Eye (tissue), 1 donor: Measurements from ENCODE around the gene CYYR1.
"Not testable (repeated sequence)": the region's sequence is repeated elsewhere in the genome, so short reads cannot be mapped to it uniquely, and the experiment has no call there.

Experiments used
- DNase-seq: peaks from one replicate; pipeline ENCODE4 v3.0.0-alpha.2; 2015

CYYR1 gene

DNA sequence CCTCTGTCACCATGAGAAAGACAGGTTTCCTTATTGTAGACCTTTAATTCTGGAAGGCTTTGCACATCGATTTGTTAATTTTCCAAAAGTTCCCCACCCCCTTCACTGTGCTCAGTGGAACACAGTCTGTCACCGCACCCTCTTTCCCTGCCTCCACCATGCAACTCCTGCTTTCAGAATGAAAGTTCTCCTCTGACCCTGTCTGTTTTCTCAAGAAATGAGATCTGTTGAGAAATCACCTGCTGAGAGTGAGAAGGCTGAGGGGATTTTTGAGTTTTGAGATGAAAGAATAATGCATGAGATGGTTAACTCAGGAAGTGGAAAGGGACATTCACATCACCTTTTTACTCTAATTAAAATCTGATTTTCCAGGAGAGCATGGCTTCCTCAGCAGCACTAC is 99.6 kb downstream of the CYYR1 start:
- no peak for DNase-seq

DNA sequence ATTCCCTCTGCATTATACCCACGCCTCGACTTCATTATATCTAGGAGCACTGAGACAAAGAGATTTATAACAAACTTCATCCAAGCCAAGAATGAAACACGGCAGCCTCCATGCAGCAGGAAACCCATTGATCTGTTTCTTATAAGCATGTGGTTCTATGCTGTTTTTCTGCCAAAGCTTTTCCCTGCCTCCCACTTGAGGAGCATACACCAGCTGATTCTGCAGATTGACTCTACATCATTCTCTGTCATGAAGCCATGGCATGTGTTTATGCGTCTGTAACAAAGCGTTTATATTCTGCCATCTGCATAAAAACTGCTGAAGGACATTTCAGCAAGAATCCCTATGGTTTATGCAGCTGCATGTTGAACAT is 102.0 kb downstream of the CYYR1 start:
- DNase-seq, result peak; percentile 45

- DNase-seq, result no peak
Measured at GRCh38 chr21:26470351-26471098, 102.6 kb downstream of the CYYR1 start.

GRCh38 chr21:26469789-26470188 is 103.3 kb downstream of the CYYR1 start:
- no peak for DNase-seq

- no peak for DNase-seq
Measured at GRCh38 chr21:26465916-26466315, 107.2 kb downstream of the CYYR1 start.

- DNase-seq, result no peak
Measured at GRCh38 chr21:26461500-26461899, 111.6 kb downstream of the CYYR1 start.

GRCh38 chr21:26460621-26461020 is 112.5 kb downstream of the CYYR1 start:
- DNase-seq, result no peak

- DNase-seq, result not testable (repeated sequence)
Measured at GRCh38 chr21:26458854-26459253, 114.2 kb downstream of the CYYR1 start.

DNA sequence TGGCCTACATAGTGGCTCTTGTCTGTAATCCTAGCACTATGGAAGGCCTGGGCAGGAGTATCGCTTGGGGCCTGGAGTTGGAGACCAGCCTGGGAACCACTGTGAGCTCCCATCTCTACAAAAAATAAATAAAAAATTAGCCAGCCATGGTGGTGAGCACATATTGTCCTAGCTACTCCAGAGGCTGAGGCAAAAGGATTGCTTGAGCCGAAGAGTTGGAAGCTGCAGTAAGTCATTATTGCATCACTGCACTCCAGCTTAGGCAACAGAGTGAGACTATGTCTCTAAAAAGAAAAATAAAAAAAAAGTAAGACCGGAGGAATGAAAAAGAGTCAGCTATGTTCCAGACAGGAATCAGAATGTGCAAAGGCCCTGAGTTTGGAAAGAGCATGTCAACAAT is 115.3 kb downstream of the CYYR1 start:
- no peak for DNase-seq

- no peak for DNase-seq
Measured at GRCh38 chr21:26453267-26453666, 119.8 kb downstream of the CYYR1 start.

GRCh38 chr21:26451081-26451740 is 121.9 kb downstream of the CYYR1 start:
- no peak for DNase-seq

- peak; percentile 35 for DNase-seq
Measured at GRCh38 chr21:26449161-26449560, 123.9 kb downstream of the CYYR1 start.

DNA sequence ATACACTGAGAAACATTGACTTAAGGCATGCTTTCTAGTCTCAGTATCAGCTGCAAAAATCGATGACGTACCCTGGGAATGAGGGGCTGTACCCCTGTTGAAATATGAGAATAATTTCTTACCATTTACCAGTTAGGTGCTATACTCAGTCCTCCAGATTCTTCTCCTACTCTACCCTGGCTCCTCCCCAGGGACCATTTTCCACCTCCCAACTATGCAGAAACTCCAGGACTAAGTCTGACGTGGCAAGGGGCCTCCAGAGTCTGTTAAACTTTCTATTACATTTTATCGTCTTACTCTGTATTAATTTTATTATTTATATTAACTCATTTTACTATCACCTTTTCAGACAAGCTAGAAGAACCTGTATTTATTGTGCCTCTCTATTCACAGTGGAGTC is 124.3 kb downstream of the CYYR1 start:
- DNase-seq, result no peak

GRCh38 chr21:26447932-26448475 is 125.1 kb downstream of the CYYR1 start:
- no peak for DNase-seq

DNA sequence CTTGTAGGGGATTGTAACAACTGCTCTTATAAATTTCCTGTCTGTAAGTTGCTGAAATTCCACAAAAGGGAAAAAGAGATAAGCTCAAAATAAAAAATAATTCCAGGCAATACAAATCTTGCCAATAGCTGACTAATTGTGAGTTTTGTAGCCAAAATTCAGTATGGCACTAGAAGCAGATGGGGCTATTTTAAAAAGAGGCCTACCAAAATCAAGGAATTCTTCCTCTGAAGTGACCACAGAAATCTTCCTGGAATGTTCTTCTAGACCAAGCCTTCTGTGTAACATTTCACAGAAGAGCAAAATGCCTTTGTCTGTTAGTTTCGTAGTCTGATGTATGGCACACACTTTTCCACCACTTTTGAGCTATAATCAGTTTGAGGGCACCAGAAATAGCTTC is 127.6 kb downstream of the CYYR1 start:
- no peak for DNase-seq

- no peak for DNase-seq
Measured at GRCh38 chr21:26444646-26445045, 128.4 kb downstream of the CYYR1 start.

- DNase-seq, result no peak
Measured at GRCh38 chr21:26443867-26444266, 129.2 kb downstream of the CYYR1 start.

DNA sequence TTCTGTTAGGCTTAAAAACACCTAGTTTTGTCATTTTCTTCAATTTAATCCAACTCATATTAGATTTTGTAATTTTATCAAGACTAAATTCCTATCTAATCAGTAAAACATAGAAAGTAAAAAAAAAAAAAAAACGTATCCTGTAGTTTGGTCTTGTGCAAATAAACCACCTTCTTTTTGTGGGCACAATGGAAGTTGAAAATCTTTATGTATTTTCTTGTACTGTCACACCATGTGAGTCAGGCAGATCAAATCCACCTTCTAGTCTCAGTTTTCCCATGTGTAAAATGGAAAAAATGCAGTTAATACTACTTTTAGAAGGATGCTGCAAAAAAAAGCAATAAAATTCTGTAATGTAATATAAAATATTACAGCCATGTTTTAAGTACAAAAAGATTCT is 129.8 kb downstream of the CYYR1 start:
- DNase-seq, result no peak

DNA sequence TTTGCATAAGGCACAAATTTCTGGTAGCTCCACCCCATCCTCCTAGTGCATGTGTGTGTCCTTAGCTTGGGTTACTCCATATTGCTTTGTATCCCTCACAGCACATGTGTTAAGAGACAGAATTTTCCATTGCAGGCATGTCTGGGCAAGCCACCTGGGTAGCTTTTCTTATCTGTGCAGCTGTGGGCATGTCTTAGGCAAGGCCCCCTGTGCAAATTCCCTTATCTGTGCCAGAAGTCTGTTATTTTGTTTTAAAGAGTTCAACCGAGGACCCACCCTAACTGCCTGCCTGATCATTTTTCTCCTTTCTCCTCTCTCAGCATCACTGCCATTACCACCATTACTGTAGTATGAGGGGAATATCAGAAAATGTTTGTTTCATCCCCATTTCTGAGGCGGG is 131.9 kb downstream of the CYYR1 start:
- no peak for DNase-seq

GRCh38 chr21:26438976-26439375 is 134.1 kb downstream of the CYYR1 start:
- no peak for DNase-seq

GRCh38 chr21:26437326-26438009 is 135.6 kb downstream of the CYYR1 start:
- no peak for DNase-seq

DNA sequence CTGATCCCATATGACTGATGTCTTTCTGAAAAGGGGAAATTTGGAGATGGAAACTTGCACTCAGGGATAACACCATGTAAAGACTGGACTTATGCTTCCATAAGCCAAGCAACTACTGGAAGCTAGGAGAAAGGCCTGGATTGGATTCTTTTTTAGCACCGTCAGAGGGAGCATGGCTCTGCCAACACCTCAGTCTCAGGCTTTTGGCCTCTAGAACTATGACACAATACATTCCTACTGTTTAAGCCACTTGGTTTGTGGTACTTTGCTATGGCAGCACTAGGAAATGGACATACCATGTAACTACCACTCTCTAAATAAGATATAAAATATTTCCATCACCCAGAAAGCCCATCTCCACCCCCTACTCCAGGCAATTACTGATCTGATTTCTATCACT is 139.7 kb downstream of the CYYR1 start:
- DNase-seq, result no peak

DNA sequence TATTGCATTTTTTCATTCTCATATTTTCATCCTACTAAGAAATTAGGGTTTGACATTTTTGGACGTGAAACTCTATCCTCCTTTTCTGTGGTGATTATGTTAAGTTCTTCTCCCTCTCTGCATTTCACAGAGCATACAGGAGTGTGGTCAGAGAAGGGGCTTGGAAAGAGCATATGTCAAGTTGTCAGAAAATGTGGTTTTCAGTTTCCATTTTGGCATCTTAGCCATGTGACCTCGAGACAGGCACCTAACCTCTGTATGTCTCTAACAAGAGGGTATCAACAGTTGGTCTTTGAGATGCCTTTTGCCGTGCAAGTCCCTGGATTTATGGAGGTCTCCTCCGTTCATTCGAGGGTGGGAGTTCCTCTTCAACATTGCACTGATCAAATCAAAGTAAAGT is 140.7 kb downstream of the CYYR1 start:
- no peak for DNase-seq

DNA sequence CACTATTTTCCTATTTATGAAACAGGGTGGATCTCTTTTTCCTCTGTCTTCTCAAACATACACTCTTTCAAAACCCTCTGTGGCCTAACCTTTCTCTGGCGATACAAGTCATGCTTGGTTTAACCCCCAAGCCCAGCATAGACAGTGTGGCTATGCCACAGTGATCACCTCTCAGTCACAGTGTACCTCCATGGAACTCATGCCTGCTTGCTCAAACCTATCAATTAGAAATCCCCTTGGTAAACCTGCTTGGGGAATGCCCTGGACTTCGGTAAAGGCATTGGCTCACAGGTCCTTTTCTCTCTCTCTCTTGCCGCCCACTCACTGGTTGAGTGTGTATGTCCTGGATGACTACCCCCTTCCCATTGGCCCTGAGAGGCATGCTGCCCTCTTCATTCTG is 147.5 kb downstream of the CYYR1 start:
- DNase-seq, result no peak
